Lower leg skin (tissue), 3 donors: ENCODE measurements around the gene PRODH.
"Not testable (repeated sequence)": the region's sequence is repeated elsewhere in the genome, so short reads cannot be mapped to it uniquely, and the experiment has no call there.

Experiments
- CTCF ChIP-seq, 3 donors: fragments of 450-650 bp; IDR thresholded peaks; one replicate each; pipeline ENCODE4 v1.5.1; 2016; ENCODE audit warnings: antibody characterized with exemption in 3 of 3, mild to moderate bottlenecking in 3 of 3, moderate library complexity in 2 of 3
- POLR2A ChIP-seq, 2 donors: fragments of 450-650 bp; IDR thresholded peaks; one replicate each; pipeline ENCODE4 v1.6.1; 2016 to 2017; ENCODE audit warnings: antibody characterized with exemption in 2 of 2, mild to moderate bottlenecking in 1 of 2, moderate library complexity in 1 of 2

- TF ChIP-seq CTCF, POLR2A (IDR thresholded peaks at IDR 0.05): not testable (repeated sequence)
Observed at GRCh38 chr22:18914558-18914957, 21.5 kb downstream of the PRODH start.
